Stomach smooth muscle (tissue), 2 donors: Measurements from ENCODE around the gene EEFSEC.

ENCODE experiments used
- H3K27ac ChIP-seq: one replicate; pipeline ENCODE4 v1.7.0; 2013; ENCODE audit warnings: mild to moderate bottlenecking, low read length, inconsistent platforms
- H3K27me3 ChIP-seq, 2 donors: one replicate each; pipeline ENCODE4 v1.7.0; 2013; ENCODE audit warnings: low read length in 2 of 2; ENCODE audit not compliant: insufficient read depth in 2 of 2, control insufficient read depth in 1 of 2
- H3K36me3 ChIP-seq, 2 donors: one replicate each; pipeline ENCODE4 v1.7.0; 2013; ENCODE audit warnings: low read length in 2 of 2; ENCODE audit not compliant: control insufficient read depth in 2 of 2, insufficient read depth in 2 of 2
- H3K4me1 ChIP-seq: one replicate; pipeline ENCODE4 v1.7.0; 2013; ENCODE audit warnings: low read length; ENCODE audit not compliant: control insufficient read depth, insufficient read depth
- H3K4me3 ChIP-seq, 2 donors: one replicate each; pipeline ENCODE4 v1.7.0; 2013; ENCODE audit warnings: low read length in 2 of 2
- H3K9ac ChIP-seq, 2 donors: one replicate each; pipeline ENCODE4 v1.7.0; 2013; ENCODE audit warnings: low read length in 2 of 2, mild to moderate bottlenecking in 1 of 2
- H3K9me3 ChIP-seq, 2 donors: one replicate each; pipeline ENCODE4 v1.7.0; 2013; ENCODE audit warnings: low read length in 2 of 2; ENCODE audit not compliant: control insufficient read depth in 2 of 2
- donor health status: healthy.
- donor health status: Pancreatic carcinoma.

EEFSEC gene

GRCh38 chr3:128390867-128391266 is 237.6 kb downstream of the EEFSEC start:
- Histone ChIP-seq H3K9me3 (no peaks in the 10 kb centered on the region), H3K4me1 (peaks cover 12% of the 10 kb centered on the region), H3K36me3 (no peaks in the 10 kb centered on the region), H3K9ac (no peak overlapping the region), H3K27ac (no peak overlapping the region), H3K4me3 (no peak overlapping the region), H3K27me3 (no peaks in the 10 kb centered on the region)

DNA sequence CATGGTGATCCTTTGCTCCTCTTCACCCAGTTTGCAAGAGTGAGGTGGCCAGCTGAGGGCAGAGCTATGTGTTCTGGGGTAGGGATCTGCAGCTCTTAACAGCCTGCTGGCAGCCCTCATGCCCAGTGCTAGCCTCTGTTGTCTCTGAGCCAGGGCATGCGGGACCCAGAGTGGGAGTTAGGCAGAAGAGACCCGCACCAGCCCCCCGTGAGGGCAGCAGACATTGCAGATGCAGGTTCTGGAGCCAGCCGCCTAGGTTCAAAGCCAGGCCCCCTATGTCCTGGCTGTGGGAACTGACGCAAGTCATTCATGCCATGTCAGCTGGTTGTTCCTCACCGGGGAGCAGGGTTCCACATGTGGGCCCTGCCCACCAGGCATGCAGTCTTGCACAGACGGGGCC is 238.7 kb downstream of the EEFSEC start:
- Histone ChIP-seq H3K4me1 (peaks cover 12% of the 10 kb centered on the region), H3K4me3 (no peak overlapping the region), H3K9me3 (no peaks in the 10 kb centered on the region), H3K27ac (no peak overlapping the region), H3K36me3 (no peaks in the 10 kb centered on the region), H3K27me3 (no peaks in the 10 kb centered on the region), H3K9ac (no peak overlapping the region)

DNA sequence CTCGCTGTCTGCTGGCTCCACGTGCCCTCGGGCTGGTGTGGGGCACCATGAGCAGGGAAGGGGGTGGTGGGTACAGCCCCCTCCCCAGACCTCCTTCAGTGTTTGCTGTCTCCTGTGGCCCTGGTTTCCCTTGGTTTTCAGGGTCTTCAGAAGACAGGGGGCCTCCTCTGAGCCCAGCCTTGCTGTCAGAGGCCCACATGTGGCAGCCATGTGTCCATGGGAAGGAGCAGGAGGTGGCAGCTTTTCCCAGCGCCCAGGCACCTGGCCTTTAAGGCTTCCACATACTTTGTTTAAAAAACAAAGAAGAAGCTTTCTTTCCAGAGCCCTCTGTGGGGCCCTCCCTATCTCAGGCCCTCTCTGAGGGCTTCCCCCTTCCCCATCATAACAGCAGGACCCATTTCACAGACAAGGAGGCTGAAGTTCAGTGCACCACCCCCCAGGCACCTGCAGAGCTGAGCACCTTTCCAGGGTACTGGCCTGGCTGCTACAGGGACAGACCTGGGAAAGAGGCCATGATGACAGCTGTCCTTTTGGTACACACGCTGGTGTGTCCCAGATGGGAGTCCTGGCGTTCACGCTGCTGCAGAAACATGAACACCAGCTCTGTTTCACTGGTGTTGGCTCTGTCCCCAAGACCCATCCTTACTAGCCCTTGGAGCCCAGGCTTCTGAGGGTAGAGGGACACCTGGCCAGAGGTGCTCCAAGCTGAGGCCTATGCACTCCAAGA is 239.7 kb downstream of the EEFSEC start:
- Histone ChIP-seq H3K27me3 (no peaks in the 10 kb centered on the region), H3K9me3 (no peaks in the 10 kb centered on the region), H3K27ac (no peak overlapping the region), H3K9ac (no peak overlapping the region), H3K36me3 (no peaks in the 10 kb centered on the region), H3K4me3 (no peak overlapping the region), H3K4me1 (peaks cover 12% of the 10 kb centered on the region)

GRCh38 chr3:128394033-128394432 is 240.8 kb downstream of the EEFSEC start:
- peaks cover 12% of the 10 kb centered on the region for H3K4me1 ChIP-seq
- H3K27me3 ChIP-seq, result no peaks in the 10 kb centered on the region
- H3K9ac ChIP-seq, result no peak overlapping the region
- no peak overlapping the region for H3K27ac ChIP-seq
- no peak overlapping the region for H3K4me3 ChIP-seq
- no peaks in the 10 kb centered on the region for H3K9me3 ChIP-seq
- no peaks in the 10 kb centered on the region for H3K36me3 ChIP-seq

GRCh38 chr3:128395046-128395445 is 241.8 kb downstream of the EEFSEC start:
- peak overlapping the region in 1 of 2 donors; percentile 5 for H3K9ac ChIP-seq
- H3K27me3 ChIP-seq, result no peaks in the 10 kb centered on the region
- no peak overlapping the region for H3K27ac ChIP-seq
- H3K9me3 ChIP-seq, result no peaks in the 10 kb centered on the region
- peaks cover 12% of the 10 kb centered on the region for H3K4me1 ChIP-seq
- no peak overlapping the region for H3K4me3 ChIP-seq
- H3K36me3 ChIP-seq, result no peaks in the 10 kb centered on the region

DNA sequence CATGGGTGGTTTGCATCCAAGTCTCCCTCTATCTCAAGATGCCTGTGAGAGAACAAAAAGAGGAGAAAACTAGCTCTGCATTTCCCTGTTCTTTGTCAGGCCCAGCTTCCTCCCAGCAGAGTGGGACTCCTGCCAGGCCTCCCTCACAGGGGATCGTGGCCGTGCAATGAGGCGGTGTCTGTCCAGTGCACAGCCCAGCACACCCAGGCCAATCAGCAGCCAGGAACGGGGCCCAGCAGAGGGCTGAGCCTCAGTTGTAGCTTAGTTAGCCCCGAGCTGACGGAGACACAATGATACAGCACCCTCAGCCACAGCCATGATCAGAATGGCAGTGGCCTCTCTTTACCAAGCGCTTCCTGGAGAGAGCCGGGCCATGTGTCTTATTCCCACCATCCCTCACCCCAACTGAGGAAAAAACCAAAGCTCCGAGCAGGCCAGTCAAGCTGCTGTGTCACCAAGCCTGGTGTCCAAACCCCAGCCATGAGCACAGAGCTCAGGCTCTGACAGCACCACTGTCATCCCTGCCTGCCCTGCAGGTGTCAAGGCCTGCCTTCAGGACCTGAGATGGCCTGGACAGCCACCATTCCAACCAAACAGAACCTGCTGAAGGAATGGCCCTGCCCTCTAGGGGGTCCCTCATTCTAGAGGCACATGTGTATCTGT is 242.3 kb downstream of the EEFSEC start:
- no peak overlapping the region for H3K27ac ChIP-seq
- H3K9ac ChIP-seq, result peak overlapping the region in 1 of 2 donors; percentile 5

DNA sequence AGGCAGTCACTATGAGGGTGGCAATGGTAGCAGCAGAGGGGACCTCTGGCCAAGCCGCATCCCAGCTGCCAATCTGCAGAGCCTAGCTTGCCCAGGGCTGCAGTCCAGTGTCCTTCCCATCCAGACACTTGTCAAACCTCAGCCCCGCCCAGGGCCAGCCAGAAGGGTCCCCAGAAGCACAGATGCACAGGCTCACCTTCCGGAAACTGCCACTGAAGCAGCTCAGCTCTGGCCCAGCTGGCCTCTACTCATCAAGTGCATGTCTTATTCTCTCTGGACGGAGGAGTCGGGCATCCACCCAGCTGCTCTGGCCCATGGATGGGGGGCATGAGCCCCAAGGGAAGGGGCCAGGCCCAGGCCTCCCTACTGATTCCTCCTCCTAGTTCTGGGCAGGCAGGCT is 244.2 kb downstream of the EEFSEC start:
- no peak overlapping the region for H3K27ac ChIP-seq

More for the DNA sequence above, 242.3 kb downstream of the EEFSEC start:
- Histone ChIP-seq H3K4me1 (peaks cover 12% of the 10 kb centered on the region), H3K4me3 (no peak overlapping the region), H3K27me3 (no peaks in the 10 kb centered on the region), H3K36me3 (no peaks in the 10 kb centered on the region), H3K9me3 (no peaks in the 10 kb centered on the region)

GRCh38 chr3:128398586-128398985 is 245.3 kb downstream of the EEFSEC start:
- H3K9ac ChIP-seq, result no peak overlapping the region
- peaks cover 0 to 2% of the 10 kb centered on the region in 2 donors for H3K36me3 ChIP-seq
- H3K9me3 ChIP-seq, result no peaks in the 10 kb centered on the region
- H3K27me3 ChIP-seq, result no peaks in the 10 kb centered on the region
- no peak overlapping the region for H3K27ac ChIP-seq
- peaks cover 12% of the 10 kb centered on the region for H3K4me1 ChIP-seq
- no peak overlapping the region for H3K4me3 ChIP-seq

More for the DNA sequence above, 244.2 kb downstream of the EEFSEC start:
- peaks cover 0 to 2% of the 10 kb centered on the region in 2 donors for H3K36me3 ChIP-seq
- H3K4me3 ChIP-seq, result no peak overlapping the region
- H3K9me3 ChIP-seq, result no peaks in the 10 kb centered on the region
- H3K27me3 ChIP-seq, result no peaks in the 10 kb centered on the region
- no peak overlapping the region for H3K9ac ChIP-seq
- H3K4me1 ChIP-seq, result peaks cover 12% of the 10 kb centered on the region

GRCh38 chr3:128399221-128399915 is 246.1 kb downstream of the EEFSEC start:
- H3K4me3 ChIP-seq, result no peak overlapping the region
- H3K36me3 ChIP-seq, result peaks cover 0 to 2% of the 10 kb centered on the region in 2 donors
- no peaks in the 10 kb centered on the region for H3K27me3 ChIP-seq
- H3K9ac ChIP-seq, result no peak overlapping the region
- H3K27ac ChIP-seq, result no peak overlapping the region
- H3K9me3 ChIP-seq, result no peaks in the 10 kb centered on the region
- peaks cover 12% of the 10 kb centered on the region for H3K4me1 ChIP-seq

DNA sequence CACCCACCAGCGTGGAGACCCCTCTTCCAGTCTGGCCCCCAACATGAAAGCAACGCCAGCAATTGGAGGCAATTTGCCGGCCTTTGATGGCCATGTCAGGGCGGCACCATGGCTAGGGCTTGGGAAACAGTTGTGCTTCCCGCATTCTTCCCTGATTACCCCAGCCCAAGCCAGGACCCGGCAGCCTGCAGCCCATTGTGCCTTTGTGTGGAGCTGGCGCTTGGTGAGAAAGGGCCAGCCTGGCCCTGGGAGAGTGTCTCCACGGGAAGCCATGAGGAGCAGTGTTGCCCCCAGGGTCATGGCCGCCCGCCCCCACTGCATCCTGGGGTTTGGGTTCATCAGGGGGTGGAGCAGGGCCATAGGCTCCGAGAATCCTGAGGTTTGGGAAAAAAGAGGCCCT is 247.4 kb downstream of the EEFSEC start:
- Histone ChIP-seq H3K4me3 (no peak overlapping the region), H3K27ac (no peak overlapping the region), H3K9me3 (no peaks in the 10 kb centered on the region), H3K27me3 (no peaks in the 10 kb centered on the region), H3K4me1 (no peaks in the 10 kb centered on the region), H3K36me3 (peaks cover 0 to 2% of the 10 kb centered on the region in 2 donors), H3K9ac (no peak overlapping the region)
